Right lobe of liver (tissue), 4 donors: ENCODE data around the gene TSGA10.

ENCODE experiments used
- POLR2A ChIP-seq: fragments of 450-650 bp; IDR thresholded peaks from one replicate; pipeline ENCODE4 v1.6.1; 2017; ENCODE audit warnings: antibody characterized with exemption, mild to moderate bottlenecking
- TF ChIP-seq, protein P1 (sequence below), 4 donors: fragments of 200-600 bp in 3 of 4; fragments of 450-650 bp in 1 of 4; IDR thresholded peaks; one replicate each; pipeline versions ENCODE4 v1.5.1 to v1.8.0; 2016 to 2022; ENCODE audit warnings: antibody characterized with exemption in 4 of 4, mild to moderate bottlenecking in 2 of 4
- donor health status: DM: no; HTN: no; CAD: no.
- donor health status: DM: no; HTN: no; CAD: no.
- donor health status: DM: no; HTN: yes; CAD: no.

DNA sequence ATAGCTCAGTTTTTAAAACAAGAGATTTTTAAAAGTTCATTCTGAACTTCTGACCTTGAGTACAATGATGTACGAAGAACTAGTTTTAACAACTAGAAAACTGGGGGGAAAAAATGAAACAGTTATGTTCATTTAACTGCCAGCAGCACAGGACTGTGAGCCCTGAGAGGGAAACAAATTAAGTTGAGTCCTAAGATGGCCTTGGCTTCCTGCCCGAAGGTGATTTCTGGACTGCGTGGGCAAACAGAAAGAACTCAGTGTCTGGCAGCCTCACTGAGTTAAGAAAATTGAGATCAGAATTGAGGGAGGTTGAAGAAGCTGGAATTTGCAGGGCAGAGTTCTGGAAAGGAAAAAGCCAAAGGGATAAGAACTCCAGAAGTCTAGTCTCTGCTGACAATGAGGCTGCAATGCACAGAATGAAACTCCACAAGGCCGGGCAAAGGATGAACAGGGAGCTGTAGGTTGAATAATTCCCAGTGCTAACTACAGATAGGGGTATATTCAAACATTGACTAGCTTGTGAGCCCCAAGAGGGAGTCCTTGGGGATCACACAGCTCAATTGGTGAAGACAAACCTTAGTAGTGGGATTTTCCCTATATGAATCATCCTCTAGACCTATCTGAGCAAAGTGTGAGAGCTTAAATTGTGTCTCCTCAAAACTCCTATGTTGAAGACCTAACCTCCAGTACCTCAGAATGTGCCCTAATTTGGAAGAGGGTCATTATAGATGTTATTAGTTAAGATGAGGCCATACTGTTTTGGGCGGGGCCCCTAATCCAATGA lies 205.6 kb downstream of the TSGA10 start:
- TF ChIP-seq, protein P1, sequence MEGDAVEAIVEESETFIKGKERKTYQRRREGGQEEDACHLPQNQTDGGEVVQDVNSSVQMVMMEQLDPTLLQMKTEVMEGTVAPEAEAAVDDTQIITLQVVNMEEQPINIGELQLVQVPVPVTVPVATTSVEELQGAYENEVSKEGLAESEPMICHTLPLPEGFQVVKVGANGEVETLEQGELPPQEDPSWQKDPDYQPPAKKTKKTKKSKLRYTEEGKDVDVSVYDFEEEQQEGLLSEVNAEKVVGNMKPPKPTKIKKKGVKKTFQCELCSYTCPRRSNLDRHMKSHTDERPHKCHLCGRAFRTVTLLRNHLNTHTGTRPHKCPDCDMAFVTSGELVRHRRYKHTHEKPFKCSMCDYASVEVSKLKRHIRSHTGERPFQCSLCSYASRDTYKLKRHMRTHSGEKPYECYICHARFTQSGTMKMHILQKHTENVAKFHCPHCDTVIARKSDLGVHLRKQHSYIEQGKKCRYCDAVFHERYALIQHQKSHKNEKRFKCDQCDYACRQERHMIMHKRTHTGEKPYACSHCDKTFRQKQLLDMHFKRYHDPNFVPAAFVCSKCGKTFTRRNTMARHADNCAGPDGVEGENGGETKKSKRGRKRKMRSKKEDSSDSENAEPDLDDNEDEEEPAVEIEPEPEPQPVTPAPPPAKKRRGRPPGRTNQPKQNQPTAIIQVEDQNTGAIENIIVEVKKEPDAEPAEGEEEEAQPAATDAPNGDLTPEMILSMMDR (IDR thresholded peaks at IDR 0.05) = no peak
- TF ChIP-seq POLR2A = no peak
